Mucosa of descending colon (tissue), 3 donors: ENCODE data around the gene HIP1. TPM values are rescaled to one million over a fixed set of nuclear protein-coding genes. Genes with fewer than 3 reads are reported as not detected.
"Not testable (repeated sequence)": the region's sequence is repeated elsewhere in the genome, so short reads cannot be mapped to it uniquely, and the experiment has no call there.

Experiments
- ATAC-seq: fragments of 200-7000 bp; cut with Tn5 transposase; one replicate; pipeline ENCODE4 v1.9.1; 2020; ENCODE audit warnings: mild to moderate bottlenecking, moderate library complexity
- DNase-seq, 3 donors: peaks; one replicate each; pipeline ENCODE4 v3.0.0-alpha.2; 2020
- H3K36me3 ChIP-seq: fragments of 200-600 bp; one replicate; pipeline ENCODE4 v1.8.0; 2021; ENCODE audit warnings: low read depth, mild to moderate bottlenecking
- H3K4me1 ChIP-seq: fragments of 200-600 bp; one replicate; pipeline ENCODE4 v1.8.0; 2021; ENCODE audit warnings: low read depth, mild to moderate bottlenecking
- H3K4me3 ChIP-seq: fragments of 200-600 bp; one replicate; pipeline ENCODE4 v1.8.0; 2021; ENCODE audit warnings: mild to moderate bottlenecking
- H3K9me3 ChIP-seq: fragments of 200-600 bp; one replicate; pipeline ENCODE4 v1.8.0; 2021; ENCODE audit warnings: mild to moderate bottlenecking
- CTCF ChIP-seq: fragments of 200-600 bp; IDR thresholded peaks from one replicate; pipeline ENCODE4 v1.8.0; 2022; ENCODE audit warnings: antibody characterized with exemption, mild to moderate bottlenecking
- intact Hi-C, 2 donors: fragments of 100-400 bp; cut with DNase I in 1 of 2; cut with micrococcal nuclease in 1 of 2; formaldehyde crosslinking; loops; one replicate each; pipeline versions ENCODE4 v1.11.0 to v1.11.1; 2022; cut with DNase I, micrococcal nuclease
- long read RNA-seq, 2 donors: library from polyadenylated mRNA; unstranded; transcript quantifications; one replicate each; pipeline ENCODE4 v2.0.0, GENCODE V29; 2019 to 2021
- total RNA-seq, 3 donors: library from RNA; stranded (reverse); fragmentation: NEBNext Ultra II Directional in 2 of 3; extraction: Animal tissue kit (Norgen Biotek cat#: 25700) in 2 of 3; gene quantifications; one replicate each; pipeline versions ENCODE4 v1.2.1 to v1.2.4, GENCODE V29; 2021 to 2023
- donor health status: DM: no; HTN: no; CAD: no; lungs with moderate emphysema.
- donor health status: DM: no; HTN: no; CAD: no.
- donor health status: DM: no; HTN: yes; CAD: no.

HIP1 gene
- 10 to 100 TPM in 1 of 3 donors, 1 to 10 TPM in 2; 5.7 to 14.2 (median 6.7) TPM for total RNA-seq
- long read RNA-seq, donor 1, partial matches to known transcripts, result 0 of 3 reads
- long read RNA-seq, donor 1, other reads (novel, unspliced or antisense), result 3 of 3 reads
- long read RNA-seq, donor 2, partial matches to known transcripts, result 0 of 2 reads
- long read RNA-seq, donor 2, other reads (novel, unspliced or antisense), result 2 of 2 reads

- Histone ChIP-seq H3K36me3 (no peaks in the 10 kb centered on the region), H3K9me3 (no peaks in the 10 kb centered on the region), H3K4me1 (peaks cover 16% of the 10 kb centered on the region), H3K4me3 (peak within 1 kb of the TSS; percentile 73)
- DNase-seq, result no peak
- TF ChIP-seq CTCF, result no peak
- ATAC-seq, result no peak
- intact Hi-C loops, result no loop called here
Observed at GRCh38 chr7:75738604-75738974, at the start of gene HIP1. Gene HIP1, minus strand, starts transcription at chr7:75738941. Its CDS starts 21 bp downstream, at chr7:75738920.

- DNase-seq, intact Hi-C loops, ATAC-seq, H3K9me3 ChIP-seq, H3K36me3 ChIP-seq, H3K4me1 ChIP-seq, H3K4me3 ChIP-seq: not testable (repeated sequence)
Observed at GRCh38 chr7:75788154-75788847, 49.6 kb upstream of the HIP1 start.

GRCh38 chr7:75783058-75783457 lies 44.3 kb upstream of the HIP1 start:
- DNase-seq, H3K36me3 ChIP-seq, H3K4me1 ChIP-seq, intact Hi-C loops, H3K9me3 ChIP-seq, ATAC-seq, H3K4me3 ChIP-seq: not testable (repeated sequence)

GRCh38 chr7:75780647-75781273 lies 42.0 kb upstream of the HIP1 start:
- H3K9me3 ChIP-seq, intact Hi-C loops, ATAC-seq, H3K4me1 ChIP-seq, H3K36me3 ChIP-seq, H3K4me3 ChIP-seq: not testable (repeated sequence)
- DNase-seq, result peak in 1 of 3 donors; percentile 31

GRCh38 chr7:75779516-75779915 lies 40.8 kb upstream of the HIP1 start:
- H3K9me3 ChIP-seq, DNase-seq, ATAC-seq: not testable (repeated sequence)

GRCh38 chr7:75779035-75779434 lies 40.3 kb upstream of the HIP1 start:
- intact Hi-C loops, DNase-seq, ATAC-seq, H3K4me3 ChIP-seq, H3K36me3 ChIP-seq, H3K9me3 ChIP-seq, H3K4me1 ChIP-seq: not testable (repeated sequence)

More at GRCh38 chr7:75779516-75779915, 40.8 kb upstream of the HIP1 start:
- H3K4me3 ChIP-seq, H3K36me3 ChIP-seq, H3K4me1 ChIP-seq, intact Hi-C loops: not testable (repeated sequence)

GRCh38 chr7:75776295-75776971 lies 37.7 kb upstream of the HIP1 start:
- DNase-seq (no peak), ATAC-seq (peak; percentile 89)
- intact Hi-C loops, result no loop called here
- Histone ChIP-seq H3K4me1 (peaks cover 4% of the 10 kb centered on the region), H3K4me3 (no peak overlapping the region), H3K9me3 (no peaks in the 10 kb centered on the region), H3K36me3 (no peaks in the 10 kb centered on the region)
- TF ChIP-seq CTCF, result no peak

- DNase-seq, ATAC-seq, H3K4me1 ChIP-seq, intact Hi-C loops, H3K36me3 ChIP-seq, H3K9me3 ChIP-seq, H3K4me3 ChIP-seq: not testable (repeated sequence)
Observed at GRCh38 chr7:75773958-75774357, 35.2 kb upstream of the HIP1 start.
